ENCODE measurements around the gene FNIP2.
"Not testable (repeated sequence)": the region's sequence is repeated elsewhere in the genome, so short reads cannot be mapped to it uniquely, and the experiment has no call there.

FNIP2 gene

DNA sequence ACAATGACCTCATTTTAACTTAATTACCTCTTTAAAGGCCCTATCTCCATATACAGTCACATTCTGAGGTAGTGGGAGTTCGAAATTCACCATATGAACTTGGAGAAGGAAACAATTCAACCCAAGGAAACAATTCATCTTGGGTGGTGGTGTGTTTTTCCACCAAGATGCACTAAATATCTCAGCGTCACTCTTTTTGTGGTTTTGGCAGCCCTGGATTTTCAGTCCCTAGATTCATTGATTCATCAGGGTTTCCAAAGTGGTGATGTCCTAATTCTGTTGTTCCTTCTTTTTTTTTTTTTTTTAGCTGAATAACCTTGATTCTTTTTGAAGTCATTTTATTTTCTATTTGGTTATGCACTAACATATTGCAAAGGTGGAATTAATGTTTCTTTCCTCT lies 171.4 kb downstream of the FNIP2 start:
- no peak for FAIRE-seq
- DNase-seq (ENCODE audit: insufficient read length, low spot score) = no peak
- TF ChIP-seq, protein P1, sequence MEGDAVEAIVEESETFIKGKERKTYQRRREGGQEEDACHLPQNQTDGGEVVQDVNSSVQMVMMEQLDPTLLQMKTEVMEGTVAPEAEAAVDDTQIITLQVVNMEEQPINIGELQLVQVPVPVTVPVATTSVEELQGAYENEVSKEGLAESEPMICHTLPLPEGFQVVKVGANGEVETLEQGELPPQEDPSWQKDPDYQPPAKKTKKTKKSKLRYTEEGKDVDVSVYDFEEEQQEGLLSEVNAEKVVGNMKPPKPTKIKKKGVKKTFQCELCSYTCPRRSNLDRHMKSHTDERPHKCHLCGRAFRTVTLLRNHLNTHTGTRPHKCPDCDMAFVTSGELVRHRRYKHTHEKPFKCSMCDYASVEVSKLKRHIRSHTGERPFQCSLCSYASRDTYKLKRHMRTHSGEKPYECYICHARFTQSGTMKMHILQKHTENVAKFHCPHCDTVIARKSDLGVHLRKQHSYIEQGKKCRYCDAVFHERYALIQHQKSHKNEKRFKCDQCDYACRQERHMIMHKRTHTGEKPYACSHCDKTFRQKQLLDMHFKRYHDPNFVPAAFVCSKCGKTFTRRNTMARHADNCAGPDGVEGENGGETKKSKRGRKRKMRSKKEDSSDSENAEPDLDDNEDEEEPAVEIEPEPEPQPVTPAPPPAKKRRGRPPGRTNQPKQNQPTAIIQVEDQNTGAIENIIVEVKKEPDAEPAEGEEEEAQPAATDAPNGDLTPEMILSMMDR (IDR thresholded peaks at IDR 0.05; ENCODE audit: insufficient read depth, missing control alignments) = no peak

DNA sequence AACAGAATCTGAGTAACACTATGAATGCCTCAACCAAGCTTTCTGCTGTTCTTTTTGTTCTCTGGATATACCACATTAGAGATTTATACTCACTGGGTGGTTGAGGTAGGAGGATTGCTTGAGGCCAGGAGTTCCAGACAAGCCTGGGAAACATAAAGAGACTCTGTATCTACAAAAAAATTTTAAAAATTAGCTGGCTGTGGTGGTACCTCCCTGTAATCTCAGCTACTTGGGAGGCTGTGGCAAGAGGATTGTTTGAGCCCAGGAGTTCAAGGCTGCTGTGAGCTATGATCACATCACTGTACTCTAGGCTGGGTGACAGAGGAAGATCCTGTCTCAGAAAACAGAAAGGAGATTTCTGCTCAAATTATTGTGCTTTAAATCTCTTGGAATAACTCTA lies 172.5 kb downstream of the FNIP2 start:
- TF ChIP-seq, protein P1 (IDR thresholded peaks at IDR 0.05; ENCODE audit: insufficient read depth, missing control alignments) = no peak
- DNase-seq (ENCODE audit: insufficient read length, low spot score) (no peak), FAIRE-seq (no peak)

DNA sequence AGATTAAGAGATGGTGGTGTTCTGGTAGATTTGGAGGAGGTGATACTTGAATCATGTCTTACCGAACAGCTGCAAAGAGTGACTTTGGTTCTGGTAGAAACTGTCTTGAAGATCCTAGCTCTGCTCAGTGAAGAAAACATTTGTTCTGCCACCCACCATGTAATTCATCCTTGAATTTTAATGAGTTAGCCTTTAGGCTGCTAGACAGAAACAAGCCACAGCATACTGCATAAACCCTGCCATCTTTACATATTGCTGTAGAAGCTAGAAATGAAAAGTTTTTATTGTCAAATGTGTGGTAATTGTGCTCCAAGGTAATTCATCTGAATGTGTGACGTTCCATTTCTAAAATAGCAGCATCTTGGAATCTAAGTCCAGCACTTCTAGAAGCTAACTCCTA lies 173.1 kb downstream of the FNIP2 start:
- DNase-seq (ENCODE audit: insufficient read length, low spot score) (no peak), FAIRE-seq (no peak)
- TF ChIP-seq, protein P1 (IDR thresholded peaks at IDR 0.05; ENCODE audit: insufficient read depth, missing control alignments) = no peak

DNA sequence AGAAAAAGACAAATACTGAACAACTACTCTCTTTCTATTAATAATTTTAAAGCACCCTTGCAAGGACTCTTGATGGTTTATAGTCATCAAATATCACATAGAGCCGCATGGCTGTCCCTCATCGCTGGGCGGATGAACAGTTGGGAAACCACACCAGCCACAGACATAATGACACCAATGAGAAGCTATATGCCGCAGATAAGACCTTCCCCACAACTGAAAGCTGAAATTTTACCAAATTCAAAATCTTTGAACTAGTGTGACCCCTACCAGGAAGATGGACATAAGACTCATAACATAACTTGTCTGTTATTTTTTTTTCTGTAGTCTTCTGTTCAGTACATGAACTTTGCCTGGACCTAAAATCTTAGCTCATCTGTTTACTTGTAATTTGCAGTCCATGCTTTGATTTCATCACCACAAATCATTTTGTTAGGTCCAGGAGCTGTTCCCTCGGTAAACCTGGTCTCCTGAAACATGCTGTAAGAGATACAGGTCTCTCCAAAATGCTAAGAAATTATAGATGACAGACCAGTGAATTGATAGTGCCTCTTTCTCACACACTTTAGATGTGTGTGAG lies 176.8 kb downstream of the FNIP2 start:
- TF ChIP-seq, protein P1 (IDR thresholded peaks at IDR 0.05; ENCODE audit: insufficient read depth, missing control alignments) = no peak
- no peak for FAIRE-seq
- DNase-seq (ENCODE audit: insufficient read length, low spot score) = no peak

DNA sequence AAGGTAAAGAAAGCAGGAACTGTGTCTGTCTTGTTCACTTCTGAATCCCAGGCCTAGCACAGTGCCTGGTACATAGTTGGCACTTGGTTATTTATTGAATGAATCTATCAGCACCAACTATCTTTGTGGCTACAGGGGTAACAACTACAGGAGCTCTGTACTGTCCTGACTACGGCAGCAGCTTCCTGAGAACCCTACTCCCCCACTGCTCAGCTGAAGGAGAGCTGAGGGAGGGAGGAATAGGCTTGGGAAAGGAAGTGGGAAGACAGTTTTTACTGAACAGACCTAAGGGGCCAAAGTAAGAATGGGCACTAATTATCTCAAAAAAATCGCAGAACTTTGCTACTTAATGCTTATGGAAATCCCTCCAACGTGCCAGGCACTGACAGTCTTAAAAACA lies 178.0 kb downstream of the FNIP2 start:
- TF ChIP-seq, protein P1 (IDR thresholded peaks at IDR 0.05; ENCODE audit: insufficient read depth, missing control alignments) = no peak
- DNase-seq (ENCODE audit: insufficient read length, low spot score) (no peak), FAIRE-seq (no peak)

DNA sequence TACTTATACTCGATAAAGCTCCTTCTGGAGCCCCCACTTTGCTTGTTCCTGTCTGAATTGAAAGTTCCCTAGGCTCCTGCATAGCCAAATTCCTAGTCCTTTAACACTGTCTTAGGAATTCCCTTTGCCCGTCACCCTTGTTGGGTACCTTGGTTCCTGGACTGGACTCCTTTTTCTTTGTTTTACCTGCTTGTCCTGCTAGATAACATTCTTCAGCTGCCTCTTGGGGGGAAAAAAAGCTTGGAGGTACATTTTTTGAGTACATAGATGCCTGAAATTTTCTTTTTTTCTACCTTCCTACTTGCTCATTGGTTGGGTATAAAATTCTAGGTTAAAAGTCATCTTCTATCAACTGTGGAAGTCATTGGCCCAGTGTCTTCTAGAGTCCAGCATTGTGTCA lies 179.2 kb downstream of the FNIP2 start:
- TF ChIP-seq, protein P1 (IDR thresholded peaks at IDR 0.05; ENCODE audit: insufficient read depth, missing control alignments) = no peak
- DNase-seq (ENCODE audit: insufficient read length, low spot score) (no peak), FAIRE-seq (no peak)

DNA sequence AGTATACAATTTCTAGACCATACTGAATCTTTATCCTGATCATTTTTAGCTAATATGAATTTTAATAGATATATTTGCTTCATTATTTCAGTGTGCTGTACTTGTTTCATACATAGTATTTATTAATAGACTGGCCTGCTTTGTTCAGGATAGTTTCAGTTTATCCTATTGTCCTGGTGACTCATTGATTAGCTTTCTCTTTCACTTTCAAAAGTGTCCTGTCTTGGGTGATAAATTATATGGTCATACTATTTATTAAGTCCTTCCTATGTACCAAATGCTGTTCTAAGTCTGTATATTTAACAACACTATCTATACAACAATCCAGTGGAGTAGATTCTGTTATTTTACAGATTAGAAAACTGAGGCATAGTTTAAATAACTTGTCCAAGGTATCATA lies 180.3 kb downstream of the FNIP2 start:
- DNase-seq (ENCODE audit: insufficient read length, low spot score) (no peak), FAIRE-seq (no peak)
- TF ChIP-seq, protein P1 (IDR thresholded peaks at IDR 0.05; ENCODE audit: insufficient read depth, missing control alignments) = no peak

DNA sequence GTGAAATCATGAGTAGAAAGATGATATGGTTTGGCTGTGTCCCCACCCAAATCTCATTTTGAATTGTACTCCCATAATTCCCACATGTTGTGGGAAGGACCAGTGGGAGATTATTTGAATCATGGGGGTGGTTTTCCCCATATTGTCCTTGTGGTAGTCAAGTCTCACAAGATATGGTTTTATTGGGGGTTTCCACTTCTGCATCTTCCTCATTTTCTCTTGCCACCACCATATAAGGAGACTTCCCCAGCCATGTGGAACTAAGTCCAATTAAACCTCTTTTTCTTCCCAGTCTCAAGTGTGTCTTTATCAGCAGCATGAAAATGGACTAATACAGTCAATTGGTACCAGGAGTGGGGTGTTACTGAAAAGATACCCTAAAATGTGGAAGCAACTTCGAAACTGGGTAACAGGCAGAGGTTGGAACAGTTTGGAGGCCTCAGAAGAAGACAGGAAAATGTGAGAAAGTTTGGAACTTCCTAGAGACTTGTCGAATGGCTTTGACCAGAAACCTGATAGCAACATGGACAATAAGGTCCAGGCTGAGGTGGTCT lies 183.5 kb downstream of the FNIP2 start:
- DNase-seq (ENCODE audit: insufficient read length, low spot score); FAIRE-seq: not testable (repeated sequence)

DNA sequence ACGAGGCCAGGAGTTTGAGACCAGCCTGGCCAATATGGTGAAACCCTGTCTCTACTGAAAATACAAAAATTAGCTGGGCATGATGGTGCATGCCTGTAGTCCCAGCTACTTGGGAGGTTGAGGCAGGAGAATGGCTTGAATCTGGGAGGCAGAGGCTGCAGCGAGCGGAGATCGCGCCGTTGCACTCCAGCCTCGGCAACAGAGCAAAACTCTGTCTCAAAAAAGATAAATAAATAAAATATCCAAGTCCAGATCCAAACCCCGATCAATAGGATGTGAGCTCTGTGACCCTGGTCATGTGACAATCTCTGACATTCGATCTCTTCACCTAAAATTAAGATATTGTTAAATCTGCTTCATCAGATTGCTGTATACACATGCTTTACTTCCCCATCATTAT lies 187.5 kb downstream of the FNIP2 start:
- not testable (repeated sequence) for FAIRE-seq; DNase-seq (ENCODE audit: insufficient read length, low spot score)

DNA sequence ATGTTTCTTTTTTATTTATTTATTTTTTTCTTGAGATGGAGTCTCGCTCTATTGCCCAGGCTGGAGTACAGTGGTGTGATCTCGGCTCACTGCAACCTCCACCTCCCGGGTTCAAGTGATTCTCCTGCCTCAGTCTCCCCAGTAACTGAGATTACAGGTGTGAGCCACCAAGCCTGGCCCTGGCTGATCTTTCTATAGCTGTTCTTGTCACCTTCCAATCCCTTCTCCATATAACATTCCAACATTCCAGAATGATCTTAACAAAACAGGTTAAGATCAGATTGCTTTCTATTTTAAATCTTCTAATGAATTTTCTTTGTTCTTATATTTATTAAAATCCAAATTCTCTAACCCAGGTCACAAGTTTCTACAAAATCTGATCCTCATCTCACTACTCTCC lies 188.1 kb downstream of the FNIP2 start:
- DNase-seq (ENCODE audit: insufficient read length, low spot score) = not testable (repeated sequence)

More for the DNA sequence above, 188.1 kb downstream of the FNIP2 start:
- not testable (repeated sequence) for FAIRE-seq

Data from D721Med (cell line).